ENCODE results near the gene ELMO1.

Gene ELMO1

DNA sequence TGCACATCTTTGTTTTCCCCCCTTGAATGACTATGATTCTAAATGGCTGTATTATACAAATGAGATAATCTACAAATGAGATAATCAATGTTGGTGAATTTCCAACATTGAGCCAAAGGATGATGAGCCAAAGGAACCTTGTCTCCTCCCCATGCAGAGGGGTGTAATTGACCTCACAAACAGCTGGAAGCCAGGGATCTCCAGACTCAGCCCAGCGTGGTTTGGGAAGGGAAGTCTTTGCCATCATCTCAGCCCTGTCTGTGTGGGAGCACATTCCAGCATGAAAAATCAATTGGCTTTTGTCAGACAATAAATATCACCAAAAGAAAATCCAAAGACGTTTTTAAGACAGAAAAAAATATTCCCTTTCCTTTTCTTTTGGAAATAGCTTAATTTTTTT, 452.9 kb downstream of the ELMO1 start:
- ChIA-PET POLR2A (no interaction called here), CTCF (interaction anchor here (0.9 to 19.4 kb wide), 6 partner anchors 7 to 203 kb away, joined by 4 to 167 read pairs (median 6); no protein-coding TSS in a partner anchor)
- no peak for DNase-seq (ENCODE audit: extremely low spot score)
- TF ChIP-seq, protein P1, sequence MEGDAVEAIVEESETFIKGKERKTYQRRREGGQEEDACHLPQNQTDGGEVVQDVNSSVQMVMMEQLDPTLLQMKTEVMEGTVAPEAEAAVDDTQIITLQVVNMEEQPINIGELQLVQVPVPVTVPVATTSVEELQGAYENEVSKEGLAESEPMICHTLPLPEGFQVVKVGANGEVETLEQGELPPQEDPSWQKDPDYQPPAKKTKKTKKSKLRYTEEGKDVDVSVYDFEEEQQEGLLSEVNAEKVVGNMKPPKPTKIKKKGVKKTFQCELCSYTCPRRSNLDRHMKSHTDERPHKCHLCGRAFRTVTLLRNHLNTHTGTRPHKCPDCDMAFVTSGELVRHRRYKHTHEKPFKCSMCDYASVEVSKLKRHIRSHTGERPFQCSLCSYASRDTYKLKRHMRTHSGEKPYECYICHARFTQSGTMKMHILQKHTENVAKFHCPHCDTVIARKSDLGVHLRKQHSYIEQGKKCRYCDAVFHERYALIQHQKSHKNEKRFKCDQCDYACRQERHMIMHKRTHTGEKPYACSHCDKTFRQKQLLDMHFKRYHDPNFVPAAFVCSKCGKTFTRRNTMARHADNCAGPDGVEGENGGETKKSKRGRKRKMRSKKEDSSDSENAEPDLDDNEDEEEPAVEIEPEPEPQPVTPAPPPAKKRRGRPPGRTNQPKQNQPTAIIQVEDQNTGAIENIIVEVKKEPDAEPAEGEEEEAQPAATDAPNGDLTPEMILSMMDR (IDR thresholded peaks at IDR 0.05; ENCODE audit: control extremely low read depth, extremely low read depth, low read depth, missing control alignments): no peak

DNA sequence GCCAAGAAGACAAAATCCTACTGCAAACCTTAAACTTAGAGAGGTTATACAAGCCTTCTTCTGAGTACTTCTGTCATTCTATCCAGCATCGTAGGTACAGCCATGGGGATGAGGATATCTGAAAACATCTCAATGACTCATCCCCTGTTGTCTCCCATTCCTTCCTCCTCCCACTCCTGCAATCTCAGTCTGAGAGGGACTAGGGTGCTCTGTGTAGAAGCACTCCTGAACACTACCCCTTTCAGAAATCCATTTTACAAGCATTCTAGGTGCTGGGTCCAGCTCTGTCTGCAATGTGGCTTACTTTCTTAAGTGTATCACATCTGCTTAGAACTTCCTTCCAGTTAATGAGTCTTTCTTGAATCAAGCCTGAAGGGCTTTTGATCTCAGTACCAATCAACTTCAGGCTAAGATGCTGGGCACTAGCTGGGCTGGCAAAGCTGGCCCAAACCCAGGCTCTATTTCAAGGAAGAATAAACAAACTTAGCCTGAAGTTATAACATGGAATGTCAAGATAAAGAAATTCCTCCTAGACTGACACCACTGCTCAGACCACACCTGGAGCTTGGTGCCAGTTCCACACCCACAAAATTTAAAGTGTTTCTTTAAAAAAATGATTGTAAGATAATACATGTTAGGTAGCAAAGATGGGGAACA, 454.1 kb downstream of the ELMO1 start:
- POLR2A ChIA-PET: no interaction called here
- TF ChIP-seq, protein P1 (IDR thresholded peaks at IDR 0.05; ENCODE audit: control extremely low read depth, extremely low read depth, low read depth, missing control alignments): no peak
- DNase-seq (ENCODE audit: extremely low spot score): no peak
- CTCF ChIA-PET: interaction anchor here (2.5 to 19.4 kb wide), 3 partner anchors 6 to 23 kb away, joined by 7 to 167 read pairs (median 167); no protein-coding TSS in a partner anchor

DNA sequence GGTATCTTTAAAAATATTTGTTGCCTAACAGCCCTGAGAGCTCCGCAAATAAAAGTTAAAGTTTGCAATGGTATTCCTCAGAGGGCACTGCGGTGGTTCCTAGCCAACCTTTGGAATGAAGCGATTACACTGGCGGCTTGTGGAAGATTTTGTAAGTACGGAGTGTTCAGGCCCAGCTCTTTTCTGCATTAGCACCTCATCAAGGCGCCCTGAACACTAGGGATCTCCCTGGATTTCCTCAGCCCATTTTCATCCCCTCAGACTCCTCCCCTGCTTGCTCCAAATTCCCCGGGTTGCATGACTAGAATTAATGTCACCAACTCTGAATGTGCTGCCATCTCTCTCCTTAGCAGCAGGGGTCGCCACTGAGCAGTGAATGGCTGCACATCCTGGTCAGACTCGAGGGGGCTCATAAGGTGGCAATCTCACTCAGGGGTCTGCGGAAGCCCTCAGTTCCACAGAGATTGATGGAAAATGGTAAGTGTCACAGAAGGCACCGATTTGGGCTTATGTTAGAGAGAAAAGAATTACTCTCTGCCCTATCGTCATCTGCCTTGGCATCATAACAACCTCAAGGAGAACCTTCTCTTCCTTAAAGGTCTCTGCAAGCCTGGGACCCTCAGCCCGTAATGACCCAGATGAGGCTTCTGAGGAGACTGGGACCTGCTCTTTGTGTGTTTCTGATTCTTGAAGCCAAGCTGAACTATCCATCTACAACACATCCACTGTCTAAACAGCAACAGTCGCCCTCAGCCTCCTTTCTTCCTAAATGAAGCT, 461.5 kb downstream of the ELMO1 start:
- POLR2A ChIA-PET: no interaction called here
- TF ChIP-seq, protein P1 (IDR thresholded peaks at IDR 0.05; ENCODE audit: control extremely low read depth, extremely low read depth, low read depth, missing control alignments): peak; percentile 67
- CTCF ChIA-PET: interaction anchor here (0.7 to 12.3 kb wide), 32 partner anchors 9 to 309 kb away, joined by 3 to 167 read pairs (median 4); no protein-coding TSS in a partner anchor
- DNase-seq (ENCODE audit: extremely low spot score): peak; percentile 75

DNA sequence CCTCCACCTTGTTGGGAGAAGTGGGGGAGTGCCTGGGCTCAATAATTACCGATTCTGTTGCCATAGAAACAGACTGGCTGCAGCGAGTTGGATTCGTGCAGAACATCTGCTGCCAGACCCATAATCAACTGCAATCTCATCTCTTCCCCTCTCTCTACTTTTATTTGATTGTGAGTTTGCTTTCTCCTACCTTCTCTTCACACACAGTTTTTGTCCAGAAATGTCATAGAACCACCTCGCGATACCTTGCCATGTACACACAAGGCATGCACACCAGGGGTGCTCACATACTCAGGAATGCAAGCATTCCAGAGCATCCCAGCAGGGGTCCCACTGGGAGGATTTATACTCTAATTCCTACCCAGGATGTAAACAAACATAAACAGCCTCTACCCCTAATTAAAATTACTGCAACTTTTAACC, 462.1 kb downstream of the ELMO1 start:
- POLR2A ChIA-PET: no interaction called here
- TF ChIP-seq, protein P1 (IDR thresholded peaks at IDR 0.05; ENCODE audit: control extremely low read depth, extremely low read depth, low read depth, missing control alignments): no peak
- no peak for DNase-seq (ENCODE audit: extremely low spot score)
- CTCF ChIA-PET: interaction anchor here (1.0 to 12.3 kb wide), 23 partner anchors 8 to 218 kb away, joined by 3 to 167 read pairs (median 5); no protein-coding TSS in a partner anchor

DNA sequence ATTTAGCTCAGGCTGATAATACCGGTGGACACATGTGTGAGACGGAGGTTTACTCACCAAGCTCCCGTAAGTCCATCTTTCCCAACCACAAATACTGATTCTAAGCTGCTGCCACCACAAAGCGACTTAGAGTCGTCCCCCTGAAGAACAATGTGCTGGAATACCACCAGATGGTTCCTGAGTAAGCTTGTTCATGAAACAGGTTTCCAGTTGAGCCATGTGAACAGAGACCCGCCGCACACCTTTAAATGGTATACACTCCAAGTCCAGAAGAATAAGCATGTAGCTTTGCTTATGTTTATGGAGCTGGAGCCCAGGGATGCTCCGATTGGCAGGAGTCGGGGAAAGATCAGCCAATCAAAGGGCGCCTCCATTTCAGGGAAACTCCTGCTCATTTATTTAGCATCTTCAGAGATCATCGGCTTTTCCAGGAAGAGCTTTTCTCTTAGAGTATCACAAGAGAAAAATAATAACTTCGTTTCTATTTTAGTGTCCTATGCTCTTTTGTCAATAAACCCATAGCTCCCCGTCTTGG, 462.7 kb downstream of the ELMO1 start:
- POLR2A ChIA-PET: no interaction called here
- DNase-seq (ENCODE audit: extremely low spot score): no peak
- TF ChIP-seq, protein P1 (IDR thresholded peaks at IDR 0.05; ENCODE audit: control extremely low read depth, extremely low read depth, low read depth, missing control alignments): no peak

DNA sequence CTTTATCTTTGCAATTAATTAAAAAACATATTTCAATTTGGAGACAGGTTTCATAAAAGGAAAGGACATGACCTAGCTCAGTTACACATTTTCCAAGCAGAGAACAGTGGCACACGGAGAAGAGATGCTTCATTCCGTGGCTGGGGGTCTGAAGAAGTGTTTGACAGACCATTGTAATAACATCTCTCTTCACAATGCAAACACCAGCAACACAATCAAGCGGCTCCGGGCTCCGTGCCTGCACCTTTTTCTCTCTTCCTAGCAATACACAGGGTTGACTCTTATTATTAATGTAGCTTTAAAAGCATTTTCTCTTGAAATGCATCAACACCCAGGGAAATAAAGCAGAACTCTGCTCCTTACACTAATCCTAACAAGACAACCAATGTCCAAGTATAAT, 463.3 kb downstream of the ELMO1 start:
- CTCF ChIA-PET: interaction anchor here (0.8 to 12.3 kb wide), 18 partner anchors 7 to 545 kb away, joined by 3 to 167 read pairs (median 6); no protein-coding TSS in a partner anchor
- DNase-seq (ENCODE audit: extremely low spot score): no peak
- TF ChIP-seq, protein P1 (IDR thresholded peaks at IDR 0.05; ENCODE audit: control extremely low read depth, extremely low read depth, low read depth, missing control alignments): no peak
- POLR2A ChIA-PET: no interaction called here

More for the DNA sequence above, 462.7 kb downstream of the ELMO1 start:
- CTCF ChIA-PET: interaction anchor here (0.8 to 12.3 kb wide), 23 partner anchors 8 to 545 kb away, joined by 3 to 167 read pairs (median 5); no protein-coding TSS in a partner anchor
